AG09309 (cell line): Measurements from ENCODE around the gene SURF6.

Experiments
- DNase-seq: peaks from one replicate; pipeline ENCODE4 v3.0.0-alpha.2; 2010; ENCODE audit warnings: low read depth
- H3K4me3 ChIP-seq: 2 replicates; pipeline ENCODE4 v1.5.1; 2011; ENCODE audit warnings: mild to moderate bottlenecking, low read depth, low read length, moderate library complexity; ENCODE audit not compliant: control insufficient read depth
- TF ChIP-seq, protein P1 (sequence below): IDR thresholded peaks from 2 replicates; pipeline ENCODE4 v1.5.1; 2011; ENCODE audit warnings: mild to moderate bottlenecking, low read depth, low read length, inconsistent platforms; ENCODE audit not compliant: insufficient read depth, control insufficient read depth; ENCODE audit errors: missing control alignments

Gene SURF6

DNA sequence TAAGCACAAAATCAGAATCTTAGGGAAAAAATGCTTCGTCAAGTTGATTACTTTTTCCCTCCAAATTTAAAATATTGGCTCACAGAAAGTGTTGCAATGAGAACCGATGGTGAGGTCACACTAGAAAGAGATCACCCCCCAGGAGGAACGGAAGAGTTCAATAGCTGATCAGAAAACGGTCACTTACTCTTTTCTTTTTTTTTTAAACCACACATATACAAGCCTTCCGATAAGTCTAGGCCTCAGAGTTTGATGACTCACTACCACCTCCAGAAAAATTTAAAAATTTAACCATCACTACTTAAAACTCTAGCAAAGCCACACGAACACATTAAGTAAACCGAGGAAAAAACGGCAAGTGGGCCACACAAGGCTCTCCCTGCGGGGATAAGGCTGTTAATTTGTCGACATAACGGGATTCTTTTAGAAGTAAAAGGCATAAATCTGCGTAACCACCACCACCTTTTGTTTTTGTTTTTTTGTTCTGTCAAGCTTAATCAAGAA is 38.7 kb upstream of the SURF6 start:
- TF ChIP-seq, protein P1, sequence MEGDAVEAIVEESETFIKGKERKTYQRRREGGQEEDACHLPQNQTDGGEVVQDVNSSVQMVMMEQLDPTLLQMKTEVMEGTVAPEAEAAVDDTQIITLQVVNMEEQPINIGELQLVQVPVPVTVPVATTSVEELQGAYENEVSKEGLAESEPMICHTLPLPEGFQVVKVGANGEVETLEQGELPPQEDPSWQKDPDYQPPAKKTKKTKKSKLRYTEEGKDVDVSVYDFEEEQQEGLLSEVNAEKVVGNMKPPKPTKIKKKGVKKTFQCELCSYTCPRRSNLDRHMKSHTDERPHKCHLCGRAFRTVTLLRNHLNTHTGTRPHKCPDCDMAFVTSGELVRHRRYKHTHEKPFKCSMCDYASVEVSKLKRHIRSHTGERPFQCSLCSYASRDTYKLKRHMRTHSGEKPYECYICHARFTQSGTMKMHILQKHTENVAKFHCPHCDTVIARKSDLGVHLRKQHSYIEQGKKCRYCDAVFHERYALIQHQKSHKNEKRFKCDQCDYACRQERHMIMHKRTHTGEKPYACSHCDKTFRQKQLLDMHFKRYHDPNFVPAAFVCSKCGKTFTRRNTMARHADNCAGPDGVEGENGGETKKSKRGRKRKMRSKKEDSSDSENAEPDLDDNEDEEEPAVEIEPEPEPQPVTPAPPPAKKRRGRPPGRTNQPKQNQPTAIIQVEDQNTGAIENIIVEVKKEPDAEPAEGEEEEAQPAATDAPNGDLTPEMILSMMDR, result no peak
- DNase-seq, result peak; percentile 28
- H3K4me3 ChIP-seq, result peak overlapping the region; percentile 64

DNA sequence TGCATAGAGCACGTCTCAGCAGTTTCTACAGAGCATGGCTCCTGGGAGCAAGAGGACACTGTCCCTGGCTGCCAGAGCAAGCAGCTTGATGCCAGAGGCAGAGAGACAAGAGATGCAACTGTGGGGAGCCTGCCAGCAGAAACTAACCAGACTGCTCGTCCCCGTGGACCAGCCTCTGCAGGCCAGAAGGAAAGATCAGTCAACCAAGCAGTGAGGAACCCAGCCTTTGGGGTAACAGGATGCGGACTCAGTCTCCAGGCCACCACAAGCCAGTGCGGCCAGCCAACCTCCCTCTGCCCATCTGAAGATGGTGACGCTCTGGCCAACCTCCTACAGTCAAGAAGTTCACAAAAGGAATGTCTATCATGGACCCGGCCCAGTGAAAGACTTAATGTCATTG is 36.2 kb upstream of the SURF6 start:
- no peak for DNase-seq
- TF ChIP-seq, protein P1, result no peak
- H3K4me3 ChIP-seq, result no peak overlapping the region

DNA sequence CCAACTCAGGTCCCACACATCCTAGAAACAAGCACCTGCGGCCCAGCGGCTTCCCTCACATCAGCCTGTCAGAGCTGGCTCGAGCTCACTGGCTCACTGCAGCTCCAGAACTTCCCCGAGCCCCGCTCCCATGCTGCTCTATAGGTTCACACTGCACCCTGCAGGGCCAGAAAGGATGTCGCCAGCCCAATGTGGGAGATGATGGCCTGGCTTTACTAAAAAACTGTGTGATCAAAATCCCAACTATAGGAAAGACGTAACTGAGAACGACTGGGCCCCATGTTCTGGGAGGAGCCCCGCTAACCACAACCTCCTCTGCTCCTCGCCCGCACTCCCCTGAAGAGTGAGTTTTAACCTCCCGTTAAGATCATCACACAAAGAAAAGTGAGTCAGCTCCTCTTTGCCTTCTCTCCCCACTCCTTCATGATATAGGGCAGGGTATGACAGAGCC is 35.3 kb upstream of the SURF6 start:
- TF ChIP-seq, protein P1, result no peak
- no peak for DNase-seq
- no peak overlapping the region for H3K4me3 ChIP-seq

DNA sequence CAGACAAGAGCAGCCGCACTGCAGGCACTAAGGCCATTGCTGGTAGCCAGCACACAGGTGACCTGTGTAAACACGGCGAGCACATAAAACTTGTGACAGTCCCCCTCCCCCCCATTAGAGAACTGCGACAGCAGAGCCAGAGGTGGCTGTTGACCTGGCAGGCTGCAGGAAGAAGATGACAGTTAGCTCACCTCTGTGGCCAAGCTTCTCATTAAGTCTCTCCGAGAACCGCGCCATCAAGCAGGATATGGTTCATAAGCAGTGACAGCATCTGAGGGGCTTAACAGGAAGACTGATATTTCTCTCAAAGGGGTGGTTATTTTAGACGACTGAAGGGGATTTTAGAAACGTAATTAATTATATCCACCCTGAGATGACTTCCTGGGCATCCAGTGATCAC is 34.7 kb upstream of the SURF6 start:
- TF ChIP-seq, protein P1, result no peak
- H3K4me3 ChIP-seq, result no peak overlapping the region
- DNase-seq, result no peak

DNA sequence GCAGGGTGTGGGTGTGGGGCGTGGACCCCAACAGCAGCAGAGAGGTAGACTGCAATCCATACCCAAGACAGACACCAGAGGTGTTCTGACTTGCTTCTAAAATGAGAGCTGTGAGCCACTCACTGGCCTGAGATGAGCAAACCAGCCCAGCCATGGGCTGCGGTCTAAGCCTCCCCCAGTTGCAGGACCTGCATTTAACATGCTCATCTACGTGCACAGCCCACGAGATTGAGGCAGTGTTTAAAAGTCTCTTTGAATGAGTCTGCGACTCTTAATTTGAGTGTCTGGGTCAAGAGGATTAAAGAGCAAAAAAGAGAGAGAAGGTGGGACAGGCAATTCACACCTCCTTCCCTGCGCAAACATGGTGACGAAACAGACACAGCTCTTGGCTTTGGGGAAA is 33.9 kb upstream of the SURF6 start:
- H3K4me3 ChIP-seq, result no peak overlapping the region
- TF ChIP-seq, protein P1, result no peak
- no peak for DNase-seq

DNA sequence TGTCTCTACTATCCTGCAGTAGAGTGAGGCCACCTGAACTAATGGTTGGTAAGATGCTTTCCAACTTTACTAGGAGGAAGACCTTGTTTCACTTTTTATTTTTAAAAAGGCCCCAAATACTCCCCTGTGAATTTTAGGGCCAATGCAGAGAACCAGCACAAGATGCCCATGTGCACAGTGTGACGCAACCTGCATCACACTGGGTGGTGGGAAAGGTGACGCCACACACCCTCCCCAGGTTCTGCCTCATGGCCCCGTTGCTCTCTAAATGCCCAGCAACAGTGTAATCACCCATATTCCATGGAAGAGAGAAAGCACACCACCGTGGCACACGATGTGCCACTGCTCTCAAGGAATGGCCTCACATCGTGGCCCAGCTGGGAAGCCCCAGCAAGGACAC is 33.4 kb upstream of the SURF6 start:
- no peak for DNase-seq
- no peak overlapping the region for H3K4me3 ChIP-seq
- TF ChIP-seq, protein P1, result no peak

DNA sequence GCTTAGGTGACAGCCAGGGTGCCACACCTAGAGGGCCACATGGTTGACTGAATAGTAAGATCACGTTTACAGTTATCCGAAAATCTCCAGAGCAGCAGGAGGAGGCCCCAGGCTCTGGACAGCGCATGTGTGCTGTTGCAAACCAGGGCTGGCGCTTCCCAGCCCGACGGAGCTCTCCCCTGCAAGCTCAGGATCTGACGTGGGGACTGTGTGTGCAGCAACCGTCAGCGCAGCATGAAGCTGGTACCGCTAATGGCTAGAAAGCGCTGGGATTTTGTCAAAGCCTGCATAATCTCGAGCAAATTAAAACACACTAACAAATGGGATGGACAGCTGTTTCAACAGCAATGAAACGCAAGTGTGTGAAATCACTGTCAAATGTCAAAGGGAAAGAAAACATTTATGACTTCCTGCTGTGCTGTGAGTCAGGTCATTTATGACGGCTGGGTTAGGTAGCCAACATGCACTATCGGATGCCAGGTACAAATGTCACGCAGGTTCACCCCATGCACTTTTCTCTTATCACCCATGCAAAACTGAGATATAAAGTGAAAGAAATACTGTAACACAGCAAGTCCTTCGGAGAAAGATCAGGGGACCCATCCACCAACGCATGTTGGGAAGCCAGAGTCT is 32.4 kb upstream of the SURF6 start:
- no peak overlapping the region for H3K4me3 ChIP-seq
- no peak for DNase-seq
- TF ChIP-seq, protein P1, result no peak
